ENCODE data around the gene AIP.
A peak's percentile ranks its signal among the peaks of the same experiment; 100 is the strongest.
"Not testable (repeated sequence)": the region's sequence is repeated elsewhere in the genome, so short reads cannot be mapped to it uniquely, and the experiment has no call there.

Gene AIP

DNA sequence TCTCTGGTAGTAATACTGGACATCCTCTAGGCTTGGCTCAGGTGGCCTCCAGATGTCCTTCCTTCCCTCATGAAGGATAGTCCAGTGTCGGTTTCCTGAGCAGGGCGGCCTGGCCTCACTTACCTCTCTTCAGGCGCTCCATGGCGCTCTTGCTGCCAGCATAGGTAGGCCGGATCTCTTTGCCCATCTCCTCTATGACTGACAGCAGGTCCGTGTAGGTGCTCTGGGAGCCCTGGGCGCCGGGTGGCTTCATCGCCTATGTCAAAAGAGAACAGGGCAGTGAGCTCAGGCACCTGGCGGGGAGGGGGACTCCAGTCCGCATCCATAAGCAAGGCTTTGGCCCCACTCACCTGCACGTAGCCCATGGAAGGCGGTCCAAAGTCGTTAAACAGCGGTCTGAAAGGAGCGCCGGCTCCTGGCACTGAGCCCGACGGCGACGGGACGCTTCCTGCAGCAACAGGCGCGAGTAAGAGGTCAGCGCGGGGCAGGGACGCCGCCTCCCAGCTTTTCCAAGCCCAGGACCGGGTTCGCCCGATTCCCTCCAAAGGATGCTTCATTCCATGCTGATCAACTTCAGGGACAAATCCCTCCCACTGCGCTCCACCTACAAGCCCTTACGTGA, 24.5 kb downstream of the AIP start:
- DNase-seq (ENCODE audit: low read depth): no peak

DNA sequence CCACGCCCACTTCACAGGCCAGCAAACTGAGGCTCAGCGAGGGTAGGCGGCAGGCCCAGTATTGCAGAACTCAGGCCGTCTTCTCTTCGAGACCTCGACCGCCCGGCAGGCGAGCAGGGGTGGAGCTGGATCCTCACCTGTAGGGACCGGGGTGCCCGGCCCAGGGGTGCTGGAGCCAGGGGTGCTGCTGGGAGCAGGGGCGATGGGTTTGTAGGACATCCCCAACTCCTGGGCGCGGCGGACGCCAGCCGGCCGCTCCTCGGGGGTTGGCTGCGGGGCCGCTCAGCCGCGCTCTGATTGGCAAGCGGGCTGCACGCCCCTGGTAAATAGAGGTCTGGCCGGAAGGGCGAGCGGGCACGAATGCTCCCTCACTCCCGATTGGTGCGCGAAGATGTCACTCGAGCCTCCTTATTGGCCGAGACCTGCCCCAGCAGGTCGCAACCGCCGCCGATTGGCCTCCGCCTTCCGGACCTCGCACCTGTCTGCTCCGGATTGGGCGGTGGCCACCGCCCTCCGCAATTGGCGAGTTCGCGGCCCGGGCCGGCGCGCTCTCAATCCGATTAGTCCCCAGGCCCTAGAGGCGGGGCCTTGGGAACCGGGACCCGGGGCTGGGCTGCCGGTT, 25.1 kb downstream of the AIP start, which contains the start of gene CDK2AP2:
Gene CDK2AP2 (minus strand): TSS at position 299 of the 622 bp plus-strand sequence. CDS start 80 bp downstream, at position 219.
- DNase-seq (ENCODE audit: low read depth): peak; percentile 95

DNA sequence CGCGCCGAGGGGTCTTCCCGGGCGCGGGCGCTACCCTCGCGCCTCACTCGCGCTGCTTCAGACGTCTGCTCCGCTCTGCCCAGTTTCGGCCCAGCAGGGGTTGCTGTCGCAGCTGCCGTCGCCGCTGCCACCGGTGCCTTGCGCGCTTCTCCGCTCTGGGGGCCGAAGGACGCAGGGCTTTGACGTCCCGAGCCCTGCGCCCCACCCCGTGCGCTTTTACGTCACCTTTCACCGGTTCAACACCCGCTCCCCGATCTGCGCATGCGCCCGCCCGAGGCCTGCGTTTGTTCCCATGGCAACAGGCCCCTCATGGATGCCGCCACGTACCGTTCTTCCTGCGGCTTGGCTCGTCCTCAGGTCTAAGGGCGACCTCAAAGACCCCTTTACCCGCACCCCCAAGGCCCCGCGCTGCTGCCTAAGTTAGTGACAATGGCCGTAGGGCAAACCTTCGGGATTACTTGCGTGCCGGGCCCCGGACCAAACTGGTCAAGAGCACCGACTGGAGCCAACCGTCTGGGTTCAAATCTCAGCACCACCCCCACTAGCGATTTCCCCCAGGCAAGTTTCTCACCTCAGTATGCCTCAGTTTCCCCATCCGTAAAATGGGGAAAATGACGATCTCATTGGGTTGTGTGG, 25.8 kb downstream of the AIP start:
- DNase-seq (ENCODE audit: low read depth): peak; percentile 71

DNA sequence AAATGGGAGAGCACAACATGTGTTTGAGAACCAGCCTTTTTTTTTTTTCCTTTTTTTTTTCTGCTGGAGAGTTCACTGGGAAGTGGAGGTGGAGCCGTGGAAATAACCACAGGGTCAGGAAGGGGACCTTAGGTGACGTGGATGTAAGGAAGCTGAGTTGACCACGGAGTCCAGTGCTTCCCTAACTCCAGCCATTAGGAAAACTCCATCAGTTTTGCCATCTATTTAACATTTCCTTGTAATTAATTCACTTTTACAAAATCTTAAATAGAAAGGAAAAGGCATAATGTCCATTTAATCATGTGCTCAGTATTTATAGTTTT, 27.2 kb downstream of the AIP start:
- no peak for DNase-seq (ENCODE audit: low read depth)

DNA sequence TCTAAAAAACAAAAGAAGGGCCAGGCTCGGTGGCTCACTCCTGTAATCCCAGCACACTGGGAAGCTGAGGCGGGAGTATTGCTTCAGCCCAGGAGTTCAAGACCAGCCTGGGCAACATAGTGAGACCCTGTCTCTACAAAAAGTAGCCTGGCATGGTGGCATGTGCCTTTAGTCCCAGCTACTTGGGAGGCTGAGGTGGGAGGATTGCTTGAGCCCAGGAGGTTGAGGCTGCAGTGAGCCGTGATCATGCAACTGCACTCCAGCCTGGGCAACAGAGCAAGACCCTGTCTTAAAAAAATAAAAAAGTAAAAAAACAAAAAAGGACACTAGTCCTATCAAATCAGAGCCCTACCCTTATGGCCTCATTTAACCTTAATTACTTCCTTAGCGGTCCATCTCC, 28.7 kb downstream of the AIP start:
- not testable (repeated sequence) for DNase-seq (ENCODE audit: low read depth)

DNA sequence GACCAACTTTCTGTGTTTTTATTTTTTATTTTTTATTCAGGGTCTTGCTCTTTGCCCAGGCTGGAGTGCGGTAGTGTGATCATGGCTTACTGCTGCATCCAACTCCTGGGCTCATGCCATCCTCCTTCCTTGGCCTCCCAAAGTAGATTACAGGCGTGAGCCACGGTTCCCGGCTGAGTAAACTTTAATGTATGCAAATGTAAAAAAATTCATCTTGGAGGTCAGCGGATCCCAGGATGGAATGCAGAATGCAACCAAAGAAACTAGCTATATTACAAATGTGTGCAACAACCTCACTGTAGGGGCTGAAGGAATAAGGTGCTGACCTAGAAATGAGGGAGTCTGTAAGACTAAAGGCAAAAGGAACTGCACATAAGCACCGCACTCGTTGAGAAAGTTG, 31.3 kb downstream of the AIP start:
- no peak for DNase-seq (ENCODE audit: low read depth)

DNA sequence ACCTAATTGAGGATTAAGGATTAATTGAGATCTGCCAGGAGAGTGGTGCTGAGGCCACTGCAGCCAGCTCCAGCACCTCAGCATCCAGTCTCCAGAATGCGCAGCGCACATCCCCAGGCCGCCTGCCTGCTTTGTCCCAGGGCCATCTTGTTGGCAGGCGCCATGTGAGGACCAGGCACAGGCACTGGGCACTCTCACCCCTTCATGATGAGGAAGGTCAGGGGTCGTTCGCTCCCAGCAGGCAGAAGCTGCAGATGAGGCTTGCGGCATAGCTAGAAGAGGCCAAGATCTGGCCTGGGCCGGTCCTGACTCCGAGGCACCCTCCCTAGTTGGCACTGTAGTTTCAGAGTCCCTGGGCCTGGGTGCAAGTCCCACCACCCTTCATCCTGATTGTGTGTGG, 34.0 kb downstream of the AIP start:
- no peak for DNase-seq (ENCODE audit: low read depth)

DNA sequence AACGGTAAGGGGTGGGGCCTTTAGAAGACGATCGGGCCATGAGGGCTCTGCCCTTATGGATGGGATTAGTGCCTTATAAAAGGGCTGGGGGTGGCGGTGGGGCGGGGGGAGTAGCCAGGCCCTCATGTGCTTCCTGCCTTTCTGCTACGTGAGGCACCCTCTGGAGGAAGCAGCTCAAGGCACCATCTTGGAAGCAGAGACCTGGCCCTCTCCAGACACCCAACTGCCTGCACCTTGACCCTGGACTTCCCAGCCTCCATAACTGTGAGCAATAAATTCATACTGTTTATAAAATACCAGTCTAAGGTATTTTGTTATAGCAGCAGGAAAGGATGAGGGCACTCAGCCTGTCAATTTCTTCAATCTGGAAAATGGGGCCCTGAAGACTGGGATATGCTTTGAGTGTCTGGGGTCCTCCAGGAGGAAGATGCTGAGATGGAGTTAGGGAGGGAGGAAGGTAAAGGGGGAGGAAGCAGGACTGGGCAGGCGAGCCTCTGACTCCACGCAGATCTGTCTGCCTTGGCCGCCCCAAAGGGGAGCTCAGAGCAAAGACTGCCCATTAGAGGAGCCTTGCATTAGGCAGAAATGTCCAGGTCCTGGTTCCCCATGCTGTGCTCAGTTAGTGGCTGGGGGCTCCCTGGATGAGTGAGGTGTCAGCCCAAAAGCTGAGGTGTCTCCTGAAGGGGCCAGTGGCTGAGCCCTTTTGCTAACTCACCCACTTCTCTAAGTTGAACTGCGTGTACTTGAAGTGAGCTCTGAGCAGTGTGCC, 35.1 kb downstream of the AIP start:
- DNase-seq (ENCODE audit: low read depth): no peak

DNA sequence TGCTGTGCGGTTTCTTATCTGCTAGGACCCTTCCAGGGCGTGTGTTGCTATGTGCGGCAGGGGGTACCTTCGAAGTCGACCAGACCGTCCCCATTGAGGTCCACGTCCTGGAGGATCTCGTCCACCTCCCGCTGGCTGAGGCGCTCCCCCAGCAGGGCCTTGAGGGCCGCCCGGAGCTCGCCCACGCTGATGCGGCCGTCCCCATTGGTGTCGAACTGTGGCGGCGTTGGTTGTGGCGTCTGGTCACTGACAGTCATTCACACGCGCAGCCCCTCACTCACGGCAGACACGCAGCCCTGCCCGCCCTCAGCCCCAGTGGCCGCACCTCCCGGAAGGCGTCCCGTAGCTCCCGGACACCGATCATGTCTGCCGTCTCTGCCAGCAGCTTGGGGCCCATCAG, 36.9 kb downstream of the AIP start:
- no peak for DNase-seq (ENCODE audit: low read depth)

DNA sequence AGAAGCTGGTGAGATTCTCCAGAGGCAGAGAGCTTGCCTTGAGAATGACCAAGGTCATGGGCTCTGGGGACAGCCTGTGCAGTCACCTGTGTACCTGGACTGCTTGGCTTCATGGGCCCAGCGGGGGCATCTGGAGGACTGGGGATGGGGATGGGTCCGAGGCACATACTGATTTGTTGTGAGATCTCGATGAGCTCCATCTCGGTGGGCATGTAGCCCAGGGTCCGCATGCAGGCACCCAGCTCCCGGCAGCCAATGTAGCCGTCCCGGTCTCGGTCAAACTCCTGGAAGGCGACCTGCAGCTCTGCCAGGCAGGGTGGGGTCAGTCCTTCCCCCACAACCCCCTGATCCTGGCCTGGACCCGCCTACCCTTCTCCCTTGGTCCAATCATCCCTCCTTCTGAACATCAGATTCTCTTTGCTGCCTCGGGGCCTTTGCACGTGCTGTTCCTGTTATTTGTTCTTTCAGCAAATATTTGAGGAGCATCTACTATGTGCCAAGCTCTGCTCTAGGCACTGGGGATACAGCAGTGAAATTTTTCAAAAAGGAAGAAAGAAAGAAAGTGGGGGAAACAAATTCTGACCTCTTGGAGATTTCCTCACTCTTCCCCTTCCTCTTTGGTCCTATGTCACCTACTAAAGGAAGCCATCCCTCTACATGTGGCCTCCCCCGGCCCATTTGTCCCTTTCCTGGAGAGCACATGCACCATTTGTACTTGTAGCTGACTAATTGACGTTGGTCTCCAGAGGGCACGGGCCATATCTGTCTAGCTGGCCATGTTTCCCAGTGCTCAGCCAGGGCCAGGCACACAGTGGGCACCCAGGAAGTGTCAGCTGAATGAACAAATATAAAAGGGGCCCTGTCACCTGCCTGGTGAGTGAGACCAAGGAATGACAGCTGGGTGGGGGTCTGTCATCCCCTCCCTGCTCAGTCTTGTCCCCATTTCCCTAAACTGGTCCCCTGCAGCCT, 38.3 kb downstream of the AIP start:
- DNase-seq (ENCODE audit: low read depth): no peak

DNA sequence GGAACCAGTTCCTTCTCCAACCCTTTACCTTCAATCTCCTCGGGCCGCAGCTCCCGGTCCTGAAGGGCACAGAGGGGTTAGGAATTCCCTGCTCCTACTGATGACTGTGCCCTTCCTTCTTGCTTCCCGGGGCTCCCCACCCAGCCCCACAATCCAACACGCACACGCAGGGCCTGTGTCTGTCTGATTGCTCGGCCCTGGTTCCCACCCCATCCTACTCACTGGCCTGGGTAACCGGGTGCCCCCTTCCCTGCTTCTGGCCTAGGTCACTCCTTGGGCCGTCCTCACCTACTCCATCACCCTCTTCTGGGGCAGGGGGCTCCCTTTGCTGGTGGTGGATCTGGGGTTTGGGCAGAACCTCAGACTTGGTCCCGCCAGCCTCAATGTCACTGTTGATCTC, 39.1 kb downstream of the AIP start:
- DNase-seq (ENCODE audit: low read depth): no peak

DNA sequence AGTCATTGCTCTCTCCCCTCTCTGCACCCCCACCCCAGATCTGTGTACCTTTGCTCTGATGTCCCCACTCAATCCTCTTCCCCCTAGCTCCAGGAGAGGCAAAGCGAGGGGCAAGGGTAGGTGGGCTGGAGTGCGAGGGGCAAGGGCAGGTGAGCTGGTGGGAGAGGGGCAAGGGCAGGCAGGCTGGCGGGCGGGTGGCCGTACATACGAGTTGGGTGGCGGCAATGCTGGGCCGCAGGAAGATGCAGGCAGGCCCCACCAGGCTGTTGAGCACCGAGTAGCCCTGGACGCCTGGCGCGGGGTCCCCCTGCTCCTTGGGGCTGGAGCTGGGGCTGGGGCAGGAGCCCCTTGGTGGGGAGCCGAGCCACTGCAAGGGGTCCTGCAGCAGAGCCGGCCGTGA, 39.5 kb downstream of the AIP start:
- DNase-seq (ENCODE audit: low read depth): no peak

DNA sequence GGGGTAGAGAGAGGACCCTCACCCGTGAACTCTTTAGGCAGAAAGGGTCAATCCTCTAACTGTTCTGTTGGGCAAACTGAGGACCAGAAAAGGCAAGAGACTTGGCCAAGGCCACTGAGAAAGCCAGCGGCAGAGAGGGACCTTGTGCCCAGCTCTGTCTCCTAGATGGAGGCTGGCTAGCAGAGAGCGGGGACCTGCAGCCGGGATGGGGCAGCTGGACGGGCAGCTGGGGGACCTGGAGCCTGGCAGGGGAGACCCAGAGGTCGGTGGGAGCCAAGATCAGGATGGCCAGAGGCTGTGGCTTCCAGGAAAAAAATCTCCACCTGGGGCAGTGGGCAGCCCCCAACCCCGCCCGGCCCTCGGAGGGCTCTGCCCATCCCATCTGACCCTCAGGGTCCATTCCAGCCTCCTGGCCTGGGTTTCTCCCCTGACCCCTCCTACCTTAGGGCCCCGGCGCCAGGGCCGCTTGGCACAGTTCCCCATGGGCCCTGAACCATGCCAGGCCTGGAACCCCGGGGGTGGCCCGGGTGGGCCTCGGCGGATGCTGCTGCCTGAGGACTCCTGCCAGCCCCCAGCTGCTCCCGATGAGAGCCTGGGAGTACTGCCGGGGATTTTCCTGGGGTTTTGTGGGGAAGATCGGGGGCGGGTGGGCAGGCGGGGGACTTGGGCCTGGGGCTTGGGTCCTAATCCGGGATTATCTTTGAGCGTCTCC, 40.2 kb downstream of the AIP start, which contains the start of gene CABP2:
Gene CABP2 (minus strand): TSS at position 603 of the 712 bp plus-strand sequence. CDS start 120 bp downstream, at position 483.
- DNase-seq (ENCODE audit: low read depth): no peak

DNA sequence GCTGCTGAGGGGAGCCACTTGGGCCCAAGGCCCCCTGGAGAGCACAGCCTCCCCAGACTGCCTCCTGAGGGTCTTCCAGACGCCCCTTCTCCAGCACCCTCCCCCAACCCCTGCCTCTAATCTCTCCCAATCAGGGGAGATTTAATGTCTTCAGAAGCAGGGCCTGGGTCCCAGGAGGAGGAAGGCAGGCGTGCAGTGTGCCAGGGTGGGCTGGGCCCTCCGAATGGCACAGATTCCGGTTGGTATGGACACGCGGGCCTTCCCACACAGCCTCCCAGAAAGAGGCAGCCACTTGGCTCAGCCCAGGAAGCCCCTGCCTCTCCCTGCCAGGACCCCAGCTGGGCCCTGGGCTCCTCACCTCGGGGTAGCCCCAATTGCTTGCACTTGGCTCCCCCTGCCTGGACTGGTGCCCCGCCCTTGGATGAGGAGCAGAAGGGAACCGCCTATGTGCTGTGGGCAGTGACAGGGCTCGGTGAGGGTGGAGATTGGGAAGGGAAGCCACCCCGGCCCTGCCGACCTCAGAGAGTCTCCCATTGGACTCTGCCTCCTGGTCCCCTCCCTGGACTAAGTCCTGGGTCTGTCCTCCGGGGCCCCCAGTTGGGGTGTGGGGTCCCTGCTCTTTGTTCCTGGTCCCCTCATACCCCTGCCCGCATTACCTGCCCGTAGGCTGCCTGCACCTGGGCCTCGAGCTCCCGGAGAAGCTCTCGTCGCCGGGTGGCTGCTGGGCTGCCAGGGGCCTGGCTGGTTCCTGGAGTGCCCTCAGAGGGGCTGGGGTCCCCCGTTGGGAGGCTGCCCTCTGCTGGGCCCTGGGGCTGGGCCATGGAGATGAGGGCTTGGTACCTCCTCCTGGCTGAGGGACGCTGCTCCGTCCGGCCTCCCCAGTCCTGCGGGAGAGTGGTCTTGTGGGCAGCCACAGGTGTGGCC, 41.0 kb downstream of the AIP start:
- no peak for DNase-seq (ENCODE audit: low read depth)

DNA sequence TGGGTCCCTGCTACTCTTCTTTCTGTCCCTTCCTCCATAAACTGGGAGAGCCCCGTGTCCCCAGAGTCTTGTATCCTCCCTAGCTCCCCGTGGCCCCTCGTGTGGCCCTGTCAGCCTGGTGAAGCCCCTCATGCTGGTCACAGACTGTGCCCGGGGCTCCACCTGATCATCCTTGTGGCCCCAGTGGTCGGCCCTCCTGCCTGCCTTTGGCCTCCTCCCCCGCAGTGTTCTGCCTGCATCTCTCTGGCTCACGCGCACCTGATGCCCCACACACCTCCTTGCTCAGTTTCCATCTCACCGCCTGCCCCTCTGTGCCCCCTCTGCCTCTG, 41.6 kb downstream of the AIP start:
- DNase-seq (ENCODE audit: low read depth): no peak

DNA sequence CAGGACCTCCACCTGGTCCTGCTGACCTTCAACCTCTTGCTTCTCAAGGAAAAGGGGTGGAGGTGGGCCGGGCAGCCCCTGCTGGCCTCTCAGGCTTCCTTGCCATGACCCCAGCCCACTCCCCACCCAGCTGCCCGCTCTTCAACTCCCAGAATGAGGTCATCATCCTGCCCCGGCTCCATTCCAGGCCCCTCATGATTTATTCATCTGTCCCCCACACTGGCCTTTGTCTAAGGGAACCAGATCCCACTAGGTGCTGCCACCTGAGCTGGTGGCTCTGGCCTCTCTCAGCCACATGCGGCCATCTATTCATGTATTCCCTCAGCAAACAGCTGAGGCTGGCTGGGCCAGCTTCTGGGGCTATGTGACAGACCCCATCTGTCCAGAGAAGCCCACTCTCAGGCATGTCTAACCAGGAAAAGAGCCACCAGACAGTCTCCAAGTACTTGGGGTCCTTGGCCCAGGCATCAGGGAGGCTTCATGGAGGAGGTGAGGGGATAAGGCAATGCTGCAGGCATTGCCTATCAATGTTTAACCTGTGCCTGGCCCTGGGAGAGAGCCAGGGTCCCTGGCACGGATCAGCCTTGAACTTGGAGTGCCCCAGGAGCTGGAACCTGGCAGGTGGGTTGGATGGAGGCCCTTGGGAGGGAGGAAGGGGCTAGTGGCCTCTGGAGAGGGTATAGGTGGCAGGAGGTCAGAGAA, 42.6 kb downstream of the AIP start:
- DNase-seq (ENCODE audit: low read depth): no peak

DNA sequence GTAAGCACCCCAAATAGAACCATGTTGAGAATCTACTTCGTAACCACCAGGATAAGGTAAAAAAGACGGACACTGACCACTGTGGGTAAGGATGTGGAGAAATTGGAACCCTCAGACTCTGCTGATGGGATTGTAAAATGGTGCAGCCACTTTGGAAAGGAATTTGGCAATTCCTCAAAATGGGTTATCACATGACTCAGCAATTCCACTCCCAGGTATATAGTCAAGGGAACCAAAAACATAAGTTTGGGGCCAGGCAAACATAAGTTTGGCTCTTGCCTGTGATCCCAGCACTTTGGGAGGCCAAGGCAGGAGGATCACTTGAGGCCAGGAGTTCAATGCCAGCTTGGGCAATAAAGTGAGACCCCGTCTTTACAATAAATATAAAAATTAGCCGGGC, 45.5 kb downstream of the AIP start:
- no peak for DNase-seq (ENCODE audit: low read depth)

DNA sequence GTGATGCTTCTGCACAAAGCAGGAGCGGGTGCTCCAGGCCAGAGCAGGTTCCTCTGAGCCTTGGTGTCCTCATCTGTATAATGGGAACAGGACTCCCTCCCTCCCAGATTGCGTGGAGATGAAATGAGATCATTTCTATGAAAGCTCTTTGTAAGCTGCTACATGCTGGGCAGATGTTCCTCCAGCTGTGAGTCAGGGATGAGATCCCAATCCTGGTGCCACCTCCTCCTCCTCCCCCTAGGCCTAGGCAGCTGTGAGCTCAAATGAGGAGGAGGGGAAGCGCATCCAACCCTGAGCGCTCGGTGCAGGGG, 47.4 kb downstream of the AIP start:
- DNase-seq (ENCODE audit: low read depth): no peak

DNA sequence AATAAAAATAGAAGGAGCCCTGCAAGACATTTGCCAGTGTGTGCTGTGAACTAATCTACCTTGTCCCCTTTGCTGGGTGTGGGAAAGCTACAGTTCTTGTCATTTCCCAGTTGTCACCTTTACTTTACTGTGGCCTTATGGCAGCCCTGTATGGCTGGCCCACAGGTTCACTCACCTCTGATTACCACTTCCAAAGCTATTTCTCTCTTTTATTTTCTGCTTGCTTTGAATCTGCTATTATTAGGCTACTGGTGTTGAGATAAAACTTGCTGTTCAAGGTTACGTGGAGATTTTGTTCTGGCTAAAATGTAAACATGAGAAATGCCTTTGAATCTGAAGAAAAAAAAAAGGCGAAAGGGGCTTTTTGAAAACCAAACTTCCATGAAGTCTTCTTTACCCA, 50.1 kb downstream of the AIP start:
- no peak for DNase-seq (ENCODE audit: low read depth)

Measured in GM04503 (cell line).